Middle frontal gyrus (tissue), 1 donor: Measurements from ENCODE around the gene KMT5B.

Experiments
- DNase-seq: peaks from one replicate; pipeline ENCODE4 v3.0.0-alpha.2; 2015; ENCODE audit warnings: low spot score; ENCODE audit errors: extremely low spot score

KMT5B gene

GRCh38 chr11:68120273-68121066 lies 92.6 kb downstream of the KMT5B start:
- no peak for DNase-seq

- DNase-seq = no peak
Measured at GRCh38 chr11:68118706-68119448, 94.2 kb downstream of the KMT5B start.

GRCh38 chr11:68117853-68118470 lies 95.1 kb downstream of the KMT5B start:
- no peak for DNase-seq

- no peak for DNase-seq
Measured at GRCh38 chr11:68116974-68117373, 96.1 kb downstream of the KMT5B start.

GRCh38 chr11:68116126-68116525 lies 97.0 kb downstream of the KMT5B start:
- DNase-seq = no peak

- DNase-seq = no peak
Measured at GRCh38 chr11:68115285-68115684, 97.8 kb downstream of the KMT5B start.

GRCh38 chr11:68113986-68114385 lies 99.1 kb downstream of the KMT5B start:
- no peak for DNase-seq

- DNase-seq = no peak
Measured at GRCh38 chr11:68107689-68108088, 105.4 kb downstream of the KMT5B start.

- no peak for DNase-seq
Measured at GRCh38 chr11:68106165-68106940, 106.7 kb downstream of the KMT5B start.
